A673 (cell line): Measurements from ENCODE around the gene ATP13A1.

Experiments used
- EZH2 ChIP-seq: fragments of 200-600 bp; sonication (generic); IDR thresholded peaks from 2 replicates; pipeline ENCODE4 v1.6.1; 2017; ENCODE audit warnings: borderline replicate concordance, low read depth, mild to moderate bottlenecking, mixed read lengths, antibody characterized with exemption, low read length; ENCODE audit not compliant: poor library complexity, severe bottlenecking
- TF ChIP-seq, protein P1 (sequence below): fragments of 300-800, 200-600 bp; sonication (generic); conservative IDR thresholded peaks from 2 replicates; pipeline ENCODE4 v1.5.1; 2017; ENCODE audit warnings: low read depth, mild to moderate bottlenecking, antibody characterized with exemption, low read length, moderate library complexity, mixed read lengths

DNA sequence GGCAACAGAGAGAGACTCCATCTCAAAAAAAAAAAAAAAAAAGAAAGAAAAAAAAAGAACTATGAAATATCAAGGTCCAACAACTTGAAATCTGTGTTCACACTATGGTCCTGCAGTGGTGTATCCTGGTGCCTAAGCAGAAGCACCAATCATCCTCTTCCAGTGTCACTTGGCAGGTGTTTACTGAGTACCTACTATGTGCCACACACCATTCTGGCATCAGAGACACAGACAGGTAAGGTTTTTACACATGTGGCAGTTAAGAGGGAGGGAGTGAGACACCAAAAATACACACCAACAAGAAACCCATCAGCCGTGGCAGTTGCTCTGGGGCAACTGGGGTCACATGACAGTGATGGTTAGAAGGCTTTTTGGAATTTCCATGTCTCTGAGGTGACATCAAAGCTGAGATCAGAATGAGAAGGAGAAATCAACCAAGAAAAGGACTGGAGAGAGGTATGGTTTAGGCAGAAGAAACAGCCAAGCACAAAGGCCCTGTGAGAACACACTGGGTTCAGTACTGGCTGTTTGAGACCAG, 62.6 kb downstream of the ATP13A1 start:
- TF ChIP-seq, protein P1, sequence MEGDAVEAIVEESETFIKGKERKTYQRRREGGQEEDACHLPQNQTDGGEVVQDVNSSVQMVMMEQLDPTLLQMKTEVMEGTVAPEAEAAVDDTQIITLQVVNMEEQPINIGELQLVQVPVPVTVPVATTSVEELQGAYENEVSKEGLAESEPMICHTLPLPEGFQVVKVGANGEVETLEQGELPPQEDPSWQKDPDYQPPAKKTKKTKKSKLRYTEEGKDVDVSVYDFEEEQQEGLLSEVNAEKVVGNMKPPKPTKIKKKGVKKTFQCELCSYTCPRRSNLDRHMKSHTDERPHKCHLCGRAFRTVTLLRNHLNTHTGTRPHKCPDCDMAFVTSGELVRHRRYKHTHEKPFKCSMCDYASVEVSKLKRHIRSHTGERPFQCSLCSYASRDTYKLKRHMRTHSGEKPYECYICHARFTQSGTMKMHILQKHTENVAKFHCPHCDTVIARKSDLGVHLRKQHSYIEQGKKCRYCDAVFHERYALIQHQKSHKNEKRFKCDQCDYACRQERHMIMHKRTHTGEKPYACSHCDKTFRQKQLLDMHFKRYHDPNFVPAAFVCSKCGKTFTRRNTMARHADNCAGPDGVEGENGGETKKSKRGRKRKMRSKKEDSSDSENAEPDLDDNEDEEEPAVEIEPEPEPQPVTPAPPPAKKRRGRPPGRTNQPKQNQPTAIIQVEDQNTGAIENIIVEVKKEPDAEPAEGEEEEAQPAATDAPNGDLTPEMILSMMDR: no peak
- TF ChIP-seq EZH2: no peak
